Measurements from ENCODE around the gene MBTD1.

GRCh38 chr17:51147650-51148049 is 112.2 kb downstream of the MBTD1 start:
- TF ChIP-seq CTCF (IDR thresholded peaks at IDR 0.05; ENCODE audit: low read depth, low read length, missing input control) = no peak
- no peak for TF ChIP-seq HNF4A (conservative IDR thresholded peaks at IDR 0.05)
- no peak for TF ChIP-seq YY1 (IDR thresholded peaks at IDR 0.05)
- no peak for TF ChIP-seq FOXA1 (IDR thresholded peaks at IDR 0.05)

All from liver (tissue), 3 donors.